GM18909 (cell line): ENCODE data around the gene CREB5.

ENCODE experiments used
- ATAC-seq: cut with Tn5 transposase; IDR thresholded peaks from one replicate; pipeline ENCODE4 v1.9.1; 2021; ENCODE audit warnings: mild to moderate bottlenecking; ENCODE audit not compliant: unreplicated experiment, poor library complexity

CREB5 gene

DNA sequence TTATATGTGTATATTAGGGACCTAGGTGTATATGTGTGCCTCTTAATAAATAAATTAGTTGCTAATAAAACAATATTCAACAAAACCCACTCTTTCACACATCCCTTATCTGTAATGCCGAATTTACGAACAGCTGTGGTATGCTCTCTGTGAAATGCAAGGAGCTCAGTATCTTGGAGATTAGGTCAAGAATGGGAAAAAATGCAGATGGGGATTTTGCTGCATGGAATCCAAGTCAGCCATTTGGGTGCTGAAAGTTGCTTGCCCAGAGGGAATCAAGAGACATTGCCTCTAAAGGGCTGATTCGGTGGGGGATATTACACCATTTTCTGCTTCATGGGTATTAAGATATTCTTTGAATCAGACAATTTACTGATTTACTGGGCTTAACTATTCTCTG, 93.5 kb downstream of the CREB5 start:
- ATAC-seq: no peak

DNA sequence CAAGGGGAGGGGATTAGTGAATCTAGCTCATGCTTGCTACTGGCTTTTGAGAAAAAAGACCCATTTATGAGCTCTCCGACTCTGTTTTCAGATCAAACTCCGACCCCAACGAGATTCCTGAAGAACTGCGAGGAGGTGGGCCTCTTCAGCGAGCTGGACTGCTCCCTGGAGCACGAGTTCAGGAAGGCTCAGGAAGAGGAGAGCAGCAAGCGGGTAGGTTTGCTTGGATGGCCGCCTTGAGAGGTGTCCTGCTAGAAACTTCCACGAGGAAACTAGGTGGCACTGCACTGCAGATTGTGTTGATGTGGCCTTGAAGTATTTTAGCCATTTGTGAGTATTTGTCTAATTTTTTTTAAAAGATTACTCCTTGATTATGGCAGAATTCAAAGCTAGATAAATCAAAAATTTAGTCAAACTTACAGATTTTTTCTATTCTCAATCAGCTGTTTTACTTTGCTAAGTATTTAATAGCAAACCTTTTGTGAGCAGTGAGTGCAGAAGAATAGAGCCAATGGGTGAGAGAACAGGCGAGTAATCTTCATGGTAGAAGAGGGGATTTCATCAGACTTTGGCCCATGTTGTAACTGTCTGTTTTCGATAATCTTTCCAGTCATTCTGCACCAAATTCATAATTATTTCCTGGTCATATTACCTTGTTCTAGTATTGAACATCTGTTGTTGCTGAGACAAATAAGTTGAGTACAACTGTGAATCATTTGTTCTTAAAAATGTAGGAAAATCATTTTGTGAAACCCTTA, 95.4 kb downstream of the CREB5 start:
- no peak for ATAC-seq

DNA sequence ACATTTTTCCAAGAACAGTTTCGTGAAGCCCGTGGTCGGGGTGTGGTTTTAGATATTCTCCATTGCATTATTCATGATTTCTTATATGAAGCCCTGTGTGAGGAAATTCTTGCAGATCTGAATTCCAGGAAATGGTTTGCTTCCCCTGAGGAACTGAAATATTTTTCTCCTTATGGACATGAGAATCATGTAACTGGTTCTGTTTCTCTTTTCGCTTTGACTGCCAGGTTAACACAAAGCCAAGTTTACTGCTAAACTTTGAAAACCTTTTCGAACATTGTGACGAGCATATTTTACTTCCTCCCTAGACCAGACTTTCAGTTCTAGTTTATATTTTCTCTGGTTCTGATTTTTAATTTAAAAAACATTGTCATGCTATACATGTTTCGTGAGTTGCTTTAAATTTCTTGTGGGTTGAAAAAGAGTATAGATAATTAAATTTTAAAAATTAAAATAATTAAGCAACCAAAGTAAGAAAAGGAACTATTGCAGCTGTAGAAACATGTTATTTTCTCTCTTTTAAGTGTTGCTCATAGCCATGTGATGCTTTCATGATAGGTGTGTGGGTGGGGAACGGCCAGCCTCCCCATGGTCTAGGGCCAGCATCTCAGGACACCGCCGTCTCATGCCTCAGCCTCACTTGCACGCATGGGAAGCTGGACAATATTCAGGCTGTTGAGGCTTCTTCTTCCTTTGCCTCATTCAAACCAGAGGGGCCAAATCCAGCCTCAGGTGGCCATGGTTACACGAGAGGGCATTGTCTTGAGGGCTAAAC, 97.1 kb downstream of the CREB5 start:
- peak; percentile 77 for ATAC-seq

DNA sequence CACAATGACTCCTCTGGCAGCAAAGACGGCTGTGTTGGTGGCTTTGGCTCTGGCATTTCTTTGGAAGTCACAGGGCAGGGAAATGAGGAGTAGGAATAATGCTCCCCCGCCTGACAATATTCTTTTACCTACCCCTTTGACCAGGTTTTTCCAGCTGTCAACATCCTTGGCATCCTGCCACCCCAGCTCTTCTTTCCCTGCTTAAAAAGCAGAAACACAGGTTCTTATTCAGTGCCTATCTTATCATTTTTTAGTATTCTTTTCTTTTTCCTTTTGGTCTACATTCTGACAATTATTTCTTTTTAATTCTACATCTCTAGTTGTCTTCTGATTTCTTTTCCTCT, 97.7 kb downstream of the CREB5 start:
- ATAC-seq: no peak

DNA sequence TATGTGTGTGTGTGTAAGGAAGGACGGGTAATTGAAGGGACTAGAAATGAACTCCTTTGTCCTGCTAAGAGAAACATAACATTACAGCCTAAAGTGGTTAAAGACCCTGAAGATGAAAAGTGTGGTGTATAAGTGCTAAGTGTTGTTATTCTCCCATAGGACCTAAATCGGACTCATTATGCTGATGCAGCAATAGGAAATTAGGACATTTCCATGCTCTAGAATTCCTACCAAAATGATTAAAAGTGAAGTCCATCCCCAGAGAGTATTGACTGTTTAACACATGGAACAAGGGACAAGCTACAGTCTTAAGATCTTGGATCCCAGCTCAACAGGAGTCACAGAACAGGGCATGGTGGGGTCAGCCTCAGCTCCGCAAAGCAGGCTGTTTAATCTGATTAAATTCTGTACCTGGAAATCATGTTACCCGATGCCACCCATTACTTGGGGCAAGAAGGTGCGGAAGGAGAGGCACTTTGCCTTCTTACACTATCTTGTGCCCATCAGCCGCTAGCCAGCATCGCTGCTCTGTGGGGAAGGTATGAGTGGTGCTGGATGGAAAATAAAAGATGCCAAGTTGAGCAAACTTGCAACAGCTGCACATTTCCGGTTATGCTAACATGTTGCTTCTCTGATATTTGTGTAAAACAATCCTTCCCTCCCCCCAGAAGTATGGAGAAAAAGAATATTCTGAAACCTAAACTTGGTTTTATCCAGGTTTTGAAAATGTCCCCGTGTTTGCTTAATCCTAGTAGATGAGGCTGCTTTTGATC, 100.5 kb downstream of the CREB5 start:
- ATAC-seq: no peak

DNA sequence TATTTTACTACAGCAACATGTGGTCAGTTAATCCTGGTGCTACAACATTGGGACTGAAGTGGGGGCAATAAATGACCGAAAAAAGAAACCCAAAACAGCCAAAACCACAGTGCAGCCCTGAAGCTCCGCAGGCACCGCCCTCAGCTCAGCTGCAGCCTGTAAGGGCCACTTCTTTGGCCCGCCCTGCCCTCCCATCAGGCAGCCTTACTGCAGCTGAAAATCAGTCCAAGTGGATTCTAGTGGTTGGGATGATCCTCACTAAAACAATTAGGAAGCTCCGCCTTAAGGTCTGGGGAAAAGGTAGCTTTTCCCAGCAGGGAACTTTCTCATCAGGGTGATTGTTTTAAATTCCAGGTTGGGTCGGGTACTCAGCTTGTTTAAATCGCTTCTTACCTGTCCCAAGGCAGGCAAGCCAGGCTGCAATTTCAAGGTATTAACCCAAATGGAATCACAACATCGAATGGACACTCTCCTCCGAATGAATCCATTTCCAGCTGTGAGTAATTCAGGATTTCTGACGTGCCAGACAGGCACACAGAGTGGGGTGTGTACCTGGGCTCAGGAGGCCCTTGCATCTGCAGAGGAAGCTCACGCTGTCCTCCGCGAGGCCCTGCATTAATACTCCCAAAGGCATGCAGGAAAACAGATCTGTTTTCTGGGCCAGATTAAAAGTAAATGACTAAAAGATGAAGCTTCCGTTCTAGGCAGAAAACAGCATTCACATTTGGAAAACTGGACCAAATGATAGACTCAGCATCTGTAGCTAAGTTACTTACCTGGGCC, 104.3 kb downstream of the CREB5 start:
- no peak for ATAC-seq

DNA sequence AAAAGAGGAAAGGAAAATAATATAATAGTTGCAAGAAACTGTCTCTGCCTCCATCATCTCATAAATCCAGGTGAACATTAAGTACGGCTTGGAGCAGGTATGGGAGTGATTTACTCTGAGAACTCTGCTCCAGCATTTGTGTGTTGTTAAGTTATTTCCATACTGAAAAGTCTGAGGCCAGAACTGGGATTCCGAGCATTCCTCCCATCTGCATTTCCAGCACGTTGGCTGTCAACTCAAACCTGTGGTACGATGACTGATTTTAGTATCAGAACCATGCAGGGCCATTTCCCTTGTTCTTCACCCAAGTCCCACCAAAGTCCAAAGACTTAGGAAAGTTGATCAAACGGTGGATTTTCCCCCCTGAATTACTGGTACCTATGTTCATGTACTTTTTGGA, 104.9 kb downstream of the CREB5 start:
- ATAC-seq: no peak

DNA sequence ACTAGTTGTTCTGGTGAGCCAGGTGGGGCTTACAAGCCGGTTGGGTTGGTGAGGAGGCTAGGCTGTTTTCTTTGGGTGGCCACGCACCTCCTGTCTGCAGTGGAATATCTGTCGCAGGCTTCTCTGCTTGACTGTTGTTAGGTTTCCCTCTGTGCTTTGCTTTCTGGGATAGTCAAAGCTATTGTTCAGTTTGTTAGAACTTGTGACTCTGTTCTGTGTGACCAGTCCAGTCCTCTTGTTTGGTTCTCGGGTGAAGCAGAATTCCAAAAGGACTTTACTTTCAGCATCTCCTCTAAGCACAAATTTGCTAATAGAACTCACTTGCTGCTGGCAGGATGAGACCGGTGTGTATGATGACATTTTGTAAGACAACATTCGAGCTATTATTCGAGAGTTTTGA, 105.3 kb downstream of the CREB5 start:
- no peak for ATAC-seq

DNA sequence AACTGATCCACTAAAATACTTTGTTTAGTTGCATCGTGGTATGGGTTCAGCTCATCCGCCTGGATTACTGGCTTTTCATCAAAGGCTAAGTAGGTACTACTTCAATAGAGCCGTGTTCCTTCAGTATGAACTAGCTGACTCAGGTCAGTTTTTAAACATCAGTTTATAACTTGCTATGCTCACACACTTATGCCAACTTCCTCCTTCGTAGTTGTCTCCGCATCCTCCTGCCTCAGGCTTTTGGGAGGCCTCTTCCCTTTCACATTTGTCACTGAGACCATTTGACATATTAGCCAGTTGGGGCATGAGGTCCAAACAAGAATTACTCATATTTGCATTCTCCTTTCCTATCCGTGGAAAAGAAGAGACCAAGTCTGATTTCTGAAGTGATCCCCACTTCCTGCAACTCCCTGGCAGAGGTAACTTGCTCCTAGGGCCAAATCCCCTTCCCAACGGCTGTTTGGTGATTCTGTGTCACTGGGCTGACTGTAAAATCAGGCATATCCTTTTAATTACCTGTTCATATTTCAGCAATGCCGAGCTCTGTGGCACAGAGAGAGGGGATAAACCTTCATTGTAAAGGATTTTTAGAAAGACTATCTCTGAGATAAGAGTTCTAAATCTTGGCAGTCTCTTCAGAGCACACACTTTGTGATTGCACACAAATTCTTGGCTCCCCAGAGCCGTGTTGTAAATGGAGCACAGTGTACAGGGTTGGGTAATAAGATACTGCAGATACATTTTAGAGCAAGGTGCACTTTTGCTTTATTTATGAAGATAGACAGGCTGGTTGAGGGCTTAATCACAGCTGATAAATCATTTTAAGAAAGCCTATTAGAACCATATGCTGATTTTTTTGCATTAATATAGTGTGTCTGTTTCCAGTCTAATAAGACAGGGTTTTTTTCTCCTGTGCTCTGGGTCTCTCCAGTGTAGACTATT, 108.0 kb downstream of the CREB5 start:
- no peak for ATAC-seq

DNA sequence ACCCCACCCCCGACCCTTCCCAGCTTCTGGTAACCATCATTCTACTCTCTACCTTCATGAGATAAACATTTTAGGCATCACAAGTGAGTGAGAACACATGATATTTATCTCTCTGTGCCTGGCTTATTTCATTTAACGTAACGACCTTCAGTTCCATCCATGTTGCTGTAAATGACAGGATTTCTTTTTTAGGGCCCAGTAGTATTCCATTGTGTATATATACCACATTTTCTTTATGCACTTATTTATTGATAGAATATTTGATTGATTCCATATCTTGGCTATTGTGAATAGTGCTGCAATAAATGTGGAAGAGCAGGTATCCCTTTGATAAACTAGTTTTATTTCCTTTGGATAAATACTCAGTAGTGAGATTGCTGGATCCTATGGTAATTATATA, 112.7 kb downstream of the CREB5 start:
- no peak for ATAC-seq

DNA sequence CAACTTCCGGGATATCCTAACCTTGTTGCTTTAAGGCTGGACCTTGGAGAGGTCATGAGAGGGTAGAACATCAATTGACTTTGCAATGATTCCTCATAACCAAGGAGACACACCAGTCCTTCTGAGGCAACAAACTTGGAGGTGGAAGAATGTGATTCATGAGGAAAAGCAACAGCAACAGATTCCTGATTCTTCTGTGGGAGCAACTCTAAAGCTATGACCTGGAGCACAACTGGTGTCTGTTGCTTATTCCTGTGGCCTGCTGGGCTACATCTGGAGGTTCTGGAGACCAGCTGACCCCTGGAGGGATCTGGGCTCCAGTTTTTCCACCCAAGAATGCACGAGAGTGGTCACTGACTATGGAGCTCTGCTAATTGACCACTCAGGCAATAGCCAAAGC, 116.6 kb downstream of the CREB5 start:
- no peak for ATAC-seq

DNA sequence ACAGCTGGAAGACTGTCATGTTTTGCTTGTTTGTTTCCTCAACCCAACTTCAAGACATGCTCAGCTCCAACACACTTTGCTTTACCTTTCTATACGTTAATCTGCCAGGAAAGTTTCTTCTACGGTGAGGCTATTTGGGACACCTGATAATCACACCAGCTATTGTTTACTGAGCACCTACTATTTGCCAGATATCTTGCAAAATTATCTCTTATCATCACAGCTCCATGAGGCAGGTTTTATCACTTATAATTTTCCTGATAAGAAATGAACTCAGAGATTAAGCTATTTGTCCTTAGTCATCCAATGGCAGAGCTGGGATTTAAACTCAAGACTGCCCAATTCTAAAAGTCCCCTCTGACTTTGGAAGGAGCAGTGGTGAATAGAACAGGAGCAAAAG, 117.4 kb downstream of the CREB5 start:
- no peak for ATAC-seq

DNA sequence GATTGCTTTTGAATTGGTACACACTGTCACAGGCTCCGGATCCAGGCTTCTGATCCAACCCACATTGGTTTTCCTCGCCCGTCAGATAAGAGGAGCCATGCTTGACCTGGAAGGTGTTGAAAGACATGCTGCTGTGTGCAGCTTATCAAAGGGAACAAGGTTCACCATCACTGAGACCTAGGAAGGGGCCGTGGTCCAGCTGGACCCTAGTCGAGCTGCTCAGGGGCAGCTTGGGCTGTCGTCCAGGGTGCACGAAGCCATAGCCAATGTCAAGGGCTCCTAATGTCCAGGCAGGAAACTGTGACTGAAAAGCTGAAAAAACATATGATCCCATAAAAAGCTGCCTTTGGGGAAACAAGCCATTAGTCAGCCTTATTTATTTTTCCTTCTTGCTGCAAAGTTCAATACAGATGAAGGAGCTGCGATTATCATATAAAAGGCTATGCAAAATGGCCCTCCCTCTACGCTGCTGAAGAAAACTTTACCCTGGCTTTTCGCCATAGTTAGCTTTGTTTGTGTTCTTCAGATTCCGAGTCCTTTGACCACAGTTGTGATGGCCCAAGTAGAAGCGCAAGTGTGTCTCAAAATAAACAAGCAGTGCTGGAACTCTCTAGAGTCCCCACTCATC, 118.0 kb downstream of the CREB5 start:
- ATAC-seq: no peak

DNA sequence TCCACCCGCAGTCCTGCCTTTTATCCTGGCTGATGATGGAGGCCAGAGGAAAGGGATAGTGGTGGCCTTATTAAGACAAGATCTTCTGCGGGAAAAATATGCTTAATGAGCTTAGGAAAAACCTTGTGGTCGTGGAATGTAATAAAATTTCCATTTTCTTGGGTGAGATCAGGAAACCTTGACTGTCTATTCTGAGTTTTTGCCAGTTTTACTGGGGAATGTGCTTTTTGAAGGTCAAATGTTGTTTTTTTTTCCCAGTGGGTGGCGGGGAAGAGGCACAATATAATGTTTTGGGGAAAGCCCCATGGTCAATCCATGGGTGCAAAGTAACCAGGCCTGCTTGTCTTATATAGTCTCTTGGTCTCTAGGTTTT, 118.5 kb downstream of the CREB5 start:
- no peak for ATAC-seq

DNA sequence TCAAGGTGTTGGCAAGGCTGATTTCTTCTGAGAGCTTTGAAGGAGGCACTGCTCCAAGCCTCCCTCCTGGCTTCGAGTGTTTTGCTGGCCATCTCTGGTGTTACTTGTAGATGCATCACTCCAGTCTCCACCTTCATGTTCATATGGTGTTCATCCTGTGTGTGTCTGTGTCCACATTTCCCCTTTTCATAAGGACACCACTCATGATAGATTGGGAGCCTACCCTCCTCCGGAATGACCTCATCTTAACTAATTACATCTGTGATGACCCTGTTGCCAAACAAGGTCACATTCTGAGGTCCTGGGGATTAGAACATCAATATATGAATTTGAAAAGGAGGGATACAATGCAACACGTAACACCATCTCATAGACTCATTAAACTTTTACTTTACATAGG, 119.0 kb downstream of the CREB5 start:
- ATAC-seq: no peak

DNA sequence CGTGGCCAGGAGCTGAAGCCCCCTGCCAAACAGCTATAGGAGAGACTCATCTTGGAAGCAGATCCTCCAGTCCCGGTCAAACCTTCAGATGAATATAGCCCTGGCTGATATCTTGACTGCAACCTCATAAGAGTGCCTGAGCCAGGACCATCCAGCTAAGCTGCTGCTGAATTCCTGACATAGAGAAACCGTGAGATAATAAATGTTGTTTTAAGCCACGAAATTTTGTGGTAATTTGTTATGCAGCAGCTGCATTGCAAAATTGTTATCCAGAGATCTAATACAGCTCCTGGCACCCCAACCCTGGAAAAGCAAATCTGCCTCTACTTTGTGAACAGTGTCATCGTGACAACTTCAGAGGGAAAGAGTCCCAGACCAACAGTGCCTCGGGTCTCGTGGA, 119.9 kb downstream of the CREB5 start:
- ATAC-seq: no peak

DNA sequence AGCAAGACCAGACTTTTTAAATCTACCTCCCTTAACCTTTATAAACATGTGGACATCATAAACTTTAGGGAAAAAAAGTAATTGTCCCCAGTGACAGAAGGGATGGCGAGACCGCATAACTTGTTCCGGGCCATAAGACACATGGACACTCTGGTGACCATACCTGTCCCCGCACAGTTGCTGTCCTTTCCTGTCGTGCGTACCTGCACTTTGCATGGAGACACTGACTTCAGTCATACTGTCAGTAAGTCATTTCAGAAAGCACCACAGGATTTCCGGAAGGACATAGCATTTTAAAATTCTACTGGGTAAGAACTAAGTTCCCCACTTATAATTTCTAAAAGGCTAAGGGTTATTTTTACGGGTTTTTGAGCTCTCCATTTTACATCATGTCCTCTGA, 120.9 kb downstream of the CREB5 start:
- ATAC-seq: no peak

DNA sequence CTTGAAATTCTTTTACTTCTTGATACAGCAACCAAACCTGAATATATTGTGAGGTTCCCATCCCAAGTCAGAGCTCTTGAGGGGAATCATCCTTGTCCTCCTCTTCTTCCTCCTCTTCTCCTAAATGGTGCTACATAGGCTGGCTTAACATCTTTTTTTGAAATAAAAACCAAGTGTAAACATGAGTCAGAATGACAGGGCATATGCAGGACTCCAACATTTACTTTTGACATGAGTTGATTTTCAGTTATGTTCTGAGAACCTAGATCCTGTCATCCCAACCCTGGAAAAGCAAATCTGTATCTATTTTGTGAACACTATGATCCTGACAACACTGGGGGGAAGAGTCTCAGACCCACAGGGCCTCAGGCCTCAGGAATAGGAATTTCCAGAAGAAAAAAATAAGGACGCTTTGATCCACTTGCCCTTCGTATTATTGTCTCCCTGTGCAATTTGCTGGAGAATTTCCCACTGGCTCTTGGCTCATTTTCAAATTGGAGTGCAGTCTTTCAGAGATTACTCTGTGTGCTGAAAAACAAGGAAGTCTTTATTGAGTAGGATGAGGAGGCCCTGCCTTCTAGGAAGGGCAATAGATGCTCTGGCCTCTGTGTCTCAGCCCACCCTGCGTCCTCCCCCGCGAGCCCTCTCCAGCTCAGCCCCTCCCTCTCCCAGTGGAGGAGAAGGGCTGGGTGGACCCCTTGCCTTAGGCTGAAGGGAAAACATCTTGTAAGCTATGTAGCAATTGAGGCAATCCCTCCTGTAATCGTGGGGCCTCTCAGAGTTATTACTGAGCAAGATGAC, 121.6 kb downstream of the CREB5 start:
- no peak for ATAC-seq
